ENCODE measurements around the gene MTMR3.

MTMR3 gene

GRCh38 chr22:30004101-30004500, 121.1 kb downstream of the MTMR3 start:
- DNase-seq (ENCODE audit: low spot score), result no peak

- DNase-seq (ENCODE audit: low spot score), result no peak
Measured at GRCh38 chr22:30004694-30005093, 121.7 kb downstream of the MTMR3 start.

GRCh38 chr22:30005213-30005857, 122.4 kb downstream of the MTMR3 start:
- DNase-seq (ENCODE audit: low spot score), result peak; percentile 76

- no peak for DNase-seq (ENCODE audit: low spot score)
Measured at GRCh38 chr22:30007361-30007760, 124.4 kb downstream of the MTMR3 start.

GRCh38 chr22:30008401-30008800, 125.4 kb downstream of the MTMR3 start:
- no peak for DNase-seq (ENCODE audit: low spot score)

- no peak for DNase-seq (ENCODE audit: low spot score)
Measured at GRCh38 chr22:30009478-30009877, 126.5 kb downstream of the MTMR3 start.

GRCh38 chr22:30010789-30011405, 127.9 kb downstream of the MTMR3 start:
- DNase-seq (ENCODE audit: low spot score), result no peak

- DNase-seq (ENCODE audit: low spot score), result no peak
Measured at GRCh38 chr22:30013201-30013600, 130.2 kb downstream of the MTMR3 start.

- DNase-seq (ENCODE audit: low spot score), result no peak
Measured at GRCh38 chr22:30014244-30014643, 131.3 kb downstream of the MTMR3 start.

GRCh38 chr22:30015229-30015797, 132.3 kb downstream of the MTMR3 start:
- no peak for DNase-seq (ENCODE audit: low spot score)

- no peak for DNase-seq (ENCODE audit: low spot score)
Measured at GRCh38 chr22:30015846-30016245, 132.9 kb downstream of the MTMR3 start.

GRCh38 chr22:30016596-30016995, 133.6 kb downstream of the MTMR3 start:
- no peak for DNase-seq (ENCODE audit: low spot score)

GRCh38 chr22:30017375-30018223, 134.6 kb downstream of the MTMR3 start:
- DNase-seq (ENCODE audit: low spot score), result no peak

GRCh38 chr22:30020511-30020910, 137.5 kb downstream of the MTMR3 start:
- DNase-seq (ENCODE audit: low spot score), result no peak

GRCh38 chr22:30021338-30021737, 138.4 kb downstream of the MTMR3 start:
- no peak for DNase-seq (ENCODE audit: low spot score)

GRCh38 chr22:30021881-30022619, 139.1 kb downstream of the MTMR3 start:
- DNase-seq (ENCODE audit: low spot score), result no peak

GRCh38 chr22:30023099-30023660, 140.2 kb downstream of the MTMR3 start:
- DNase-seq (ENCODE audit: low spot score), result no peak

- no peak for DNase-seq (ENCODE audit: low spot score)
Measured at GRCh38 chr22:30024231-30024630, 141.3 kb downstream of the MTMR3 start.

GRCh38 chr22:30025221-30025620, 142.2 kb downstream of the MTMR3 start:
- peak; percentile 35 for DNase-seq (ENCODE audit: low spot score)

GRCh38 chr22:30026756-30027155, 143.8 kb downstream of the MTMR3 start:
- no peak for DNase-seq (ENCODE audit: low spot score)

- DNase-seq (ENCODE audit: low spot score), result no peak
Measured at GRCh38 chr22:30027169-30027568, 144.2 kb downstream of the MTMR3 start.

- no peak for DNase-seq (ENCODE audit: low spot score)
Measured at GRCh38 chr22:30027791-30028190, 144.8 kb downstream of the MTMR3 start.

Measured in iPS-NIHi11 (cell line).